DMS 273 treated with DMSO at 0.1 percent for 48 hours (cell line): ENCODE data around the gene KCNB1.
"Not testable (repeated sequence)": the region's sequence is repeated elsewhere in the genome, so short reads cannot be mapped to it uniquely, and the experiment has no call there.

Source experiments
- DNase-seq: peaks from one replicate; lab custom pipeline; 2025; lab: John Stamatoyannopoulos, UW

Gene KCNB1

DNA sequence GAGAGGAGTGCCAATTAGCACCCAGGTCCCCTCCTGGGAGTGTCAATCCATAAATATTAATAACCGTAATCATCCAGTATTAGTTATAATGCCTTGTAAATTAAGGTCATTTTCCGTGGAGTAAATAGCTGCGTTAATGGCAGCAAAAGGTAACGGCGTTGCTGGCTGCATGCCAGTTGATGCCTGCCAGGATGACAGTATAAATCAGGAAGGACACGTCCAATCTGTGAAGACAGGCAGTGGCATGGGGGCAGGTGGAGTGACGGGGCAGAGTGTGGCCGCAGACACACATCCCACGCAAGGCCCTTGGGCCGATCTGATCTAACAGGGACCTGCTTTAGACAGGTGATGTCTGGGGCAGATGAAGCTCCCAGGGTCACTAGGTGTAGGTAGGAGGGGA lies 49.1 kb downstream of the KCNB1 start:
- no peak for DNase-seq

DNA sequence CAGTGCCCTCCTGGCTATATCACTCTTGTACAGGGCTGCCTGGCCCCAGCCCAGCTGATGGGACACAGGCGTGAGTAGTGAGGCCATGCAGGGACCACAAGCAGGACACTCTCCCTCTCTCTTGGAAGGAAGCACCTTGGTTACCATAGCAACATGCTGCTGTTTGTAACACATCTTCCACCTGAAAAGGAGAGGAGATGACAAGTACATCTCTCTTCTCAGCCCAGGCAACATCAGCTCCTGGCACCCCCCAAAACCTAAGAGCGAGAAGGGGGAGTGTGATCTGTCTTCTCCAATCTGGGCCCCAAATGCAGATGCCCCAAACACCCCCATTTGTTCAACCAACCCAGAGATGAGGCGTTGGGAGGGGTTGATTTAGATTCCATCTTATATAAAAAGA lies 49.9 kb downstream of the KCNB1 start:
- DNase-seq = no peak

DNA sequence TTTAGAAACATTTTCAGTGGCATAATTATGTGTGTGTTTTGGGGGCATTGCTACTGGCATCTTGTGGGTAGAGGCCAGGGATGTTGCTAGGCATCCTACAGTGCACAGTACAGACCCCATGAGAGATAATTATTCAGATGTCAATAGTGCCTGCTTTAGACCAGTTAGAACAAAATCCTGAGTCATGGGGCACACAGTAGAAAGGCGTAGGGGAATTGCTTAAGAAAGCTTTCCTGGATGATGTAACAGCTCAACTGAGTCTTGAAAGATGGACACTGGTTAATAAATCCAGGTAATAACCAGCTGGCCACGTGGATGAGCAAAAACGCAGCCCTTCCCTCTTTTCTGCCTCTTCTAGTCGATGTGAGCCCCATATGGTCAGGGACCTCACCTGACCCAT lies 51.1 kb downstream of the KCNB1 start:
- DNase-seq = no peak

DNA sequence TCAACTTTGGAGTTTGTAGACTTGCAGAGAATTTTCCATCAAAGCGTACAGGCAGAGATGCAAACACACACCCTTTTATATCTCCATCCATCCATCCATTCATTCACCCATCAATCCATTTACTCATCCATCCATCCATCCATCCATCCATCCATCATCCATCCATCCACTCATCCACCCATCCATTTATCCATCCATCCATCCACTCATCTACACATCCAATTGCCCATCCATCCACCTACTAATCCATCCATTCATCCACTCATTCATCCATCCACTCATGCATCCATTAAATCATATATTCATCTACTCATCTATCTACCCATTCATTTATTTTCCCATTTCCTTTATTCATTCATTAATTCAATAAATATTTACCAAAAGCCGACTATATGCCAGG lies 52.1 kb downstream of the KCNB1 start:
- no peak for DNase-seq

DNA sequence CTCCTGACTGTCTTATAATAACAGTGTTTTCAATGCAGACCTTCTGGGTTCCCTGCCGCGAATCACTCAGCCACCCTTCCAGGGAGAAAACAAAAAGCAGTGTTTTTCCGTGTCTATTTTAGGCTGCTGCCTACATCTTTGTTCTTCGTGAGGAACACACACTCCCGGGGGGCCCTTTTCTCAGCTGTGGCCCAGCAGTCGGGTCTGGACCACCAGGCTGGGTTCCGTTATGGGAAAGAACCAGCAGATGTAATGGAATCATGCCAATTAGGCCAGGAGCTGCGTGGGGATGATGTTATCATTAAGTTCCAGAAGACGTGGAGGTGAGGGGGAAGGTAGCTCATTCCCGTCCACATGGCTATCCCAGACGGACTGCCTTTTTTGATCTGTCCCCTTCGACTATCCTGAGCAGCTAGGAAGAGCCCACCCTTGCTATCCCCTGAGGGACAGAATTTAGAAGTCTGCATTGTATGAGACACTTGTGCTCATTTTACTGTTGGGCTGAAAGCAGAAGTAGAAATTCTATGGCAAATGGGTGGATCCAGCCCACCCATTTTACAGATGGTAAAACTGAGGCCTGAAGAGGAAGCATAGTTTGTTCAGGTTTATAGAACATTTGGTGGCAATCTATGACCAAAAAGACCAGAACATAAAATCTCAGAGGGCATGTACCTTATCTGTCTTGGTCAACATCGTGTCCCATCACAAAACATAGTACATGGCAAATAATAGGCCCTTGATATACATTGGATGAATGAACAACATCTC lies 54.5 kb downstream of the KCNB1 start:
- no peak for DNase-seq

DNA sequence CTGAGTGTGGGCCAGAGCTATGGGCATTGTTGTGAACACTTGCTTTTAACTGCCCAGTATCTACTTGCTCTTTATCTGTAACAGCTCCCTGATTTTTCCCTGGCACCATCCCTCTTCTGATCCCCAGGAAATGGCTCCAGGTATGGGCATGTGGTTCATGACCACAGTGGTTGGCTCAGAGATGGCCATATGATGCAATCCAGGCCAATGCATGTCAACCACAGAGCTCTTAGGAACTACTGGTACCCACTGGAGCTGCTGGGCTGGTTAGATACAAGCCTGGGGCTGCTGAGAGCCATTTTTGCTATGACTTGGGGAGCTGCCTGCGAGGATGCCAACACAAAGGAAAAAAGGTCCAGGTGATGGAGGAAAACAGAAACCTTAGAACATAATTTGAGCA lies 55.6 kb downstream of the KCNB1 start:
- DNase-seq = no peak

DNA sequence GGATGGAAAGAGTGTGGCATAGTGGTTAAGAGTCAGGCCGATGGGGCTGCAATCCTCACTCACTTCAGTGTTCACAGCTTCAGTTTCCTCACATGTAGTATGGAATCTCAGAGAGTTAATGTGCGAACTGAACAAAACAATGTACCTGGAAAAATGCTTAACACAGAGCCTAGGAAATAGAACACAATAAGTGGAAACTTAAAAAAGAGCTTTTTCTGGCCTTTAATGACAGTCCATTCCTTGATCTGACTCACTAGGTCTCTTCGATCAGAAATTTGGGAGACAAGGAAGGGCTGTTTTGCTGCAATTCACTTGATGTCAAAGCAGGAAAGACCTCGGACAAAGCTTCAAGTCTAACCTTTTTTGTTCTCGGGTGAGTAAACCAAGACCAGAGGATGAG lies 56.1 kb downstream of the KCNB1 start:
- no peak for DNase-seq

DNA sequence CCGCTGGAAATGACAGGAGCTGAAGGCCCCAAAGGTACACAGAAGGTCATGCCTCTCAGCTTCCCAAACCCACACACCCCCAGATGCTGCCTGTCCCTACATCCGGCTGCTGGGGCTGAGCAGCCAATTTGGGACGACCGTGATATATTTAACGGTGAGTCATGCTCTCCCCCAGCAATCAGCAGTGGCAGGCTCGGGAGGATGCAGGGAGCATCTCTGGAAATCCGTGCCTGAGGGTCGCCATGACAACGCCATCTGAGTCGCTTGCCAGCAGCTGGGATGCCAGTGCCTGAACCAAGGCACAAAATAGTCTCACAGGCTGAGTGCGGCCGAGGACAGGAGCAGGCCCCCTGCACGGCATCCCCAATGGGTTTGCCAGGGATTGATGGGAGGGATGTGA lies 57.9 kb downstream of the KCNB1 start:
- DNase-seq = no peak

DNA sequence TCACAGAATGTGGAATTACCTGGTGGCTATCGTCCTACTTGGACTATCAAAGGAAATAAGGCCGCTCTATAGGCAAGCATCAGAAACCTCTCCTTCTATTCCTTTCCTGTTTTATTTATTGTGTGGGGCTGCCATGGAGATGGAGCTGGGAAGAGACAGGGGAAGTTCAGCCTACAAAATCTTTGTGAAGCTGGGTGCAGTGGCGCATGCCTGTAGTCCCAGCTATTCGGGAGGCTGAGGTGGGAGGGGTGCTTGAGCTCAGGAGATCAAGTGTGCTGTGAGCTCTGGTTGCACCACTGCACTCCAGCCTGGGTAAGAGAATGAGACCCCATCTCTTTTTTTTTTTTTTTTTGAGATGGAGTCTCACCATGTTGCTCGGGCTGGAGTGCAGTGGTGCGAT lies 60.3 kb downstream of the KCNB1 start:
- no peak for DNase-seq

DNA sequence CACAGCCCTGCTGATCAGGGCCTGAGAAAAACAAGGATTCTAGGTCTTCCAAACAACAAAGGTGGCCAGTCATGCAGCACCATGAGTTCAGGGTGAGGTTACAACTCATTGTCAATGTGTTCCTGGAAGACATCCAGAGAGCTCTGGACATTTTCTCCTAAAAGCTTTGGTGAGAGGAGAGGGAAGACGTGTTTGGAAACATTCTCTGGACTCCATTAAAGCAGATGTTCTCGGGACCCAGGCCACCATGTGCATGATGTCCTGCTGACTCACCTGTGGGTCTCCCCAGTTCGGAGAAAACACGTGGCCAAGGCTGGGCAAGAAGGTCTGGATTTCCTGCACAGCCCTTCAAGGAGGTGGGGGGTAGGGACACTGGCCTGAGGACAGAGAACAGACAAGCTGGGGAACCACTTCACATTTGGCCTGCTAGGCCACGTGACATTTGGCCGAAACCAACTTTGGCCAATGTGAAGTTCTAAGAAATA lies 61.6 kb downstream of the KCNB1 start:
- no peak for DNase-seq

DNA sequence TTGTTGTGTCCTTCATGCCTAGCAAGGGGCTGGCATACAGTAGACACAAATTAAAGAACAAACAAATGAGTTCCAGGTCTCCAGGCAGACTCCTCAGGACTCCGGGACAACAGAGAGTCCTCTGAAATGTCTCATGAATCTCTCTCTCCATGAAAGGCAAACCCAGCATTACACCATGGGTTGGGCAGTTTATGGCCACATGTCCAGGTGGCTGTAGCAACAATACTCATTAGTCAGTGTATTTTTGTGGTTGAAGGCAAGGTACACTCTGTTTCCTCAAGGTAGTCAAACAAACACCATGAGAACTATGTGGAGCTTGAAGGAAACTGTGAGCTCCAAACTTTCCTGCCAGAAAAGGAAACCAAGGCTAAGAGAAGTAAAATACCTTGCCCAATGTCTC lies 62.2 kb downstream of the KCNB1 start:
- no peak for DNase-seq

DNA sequence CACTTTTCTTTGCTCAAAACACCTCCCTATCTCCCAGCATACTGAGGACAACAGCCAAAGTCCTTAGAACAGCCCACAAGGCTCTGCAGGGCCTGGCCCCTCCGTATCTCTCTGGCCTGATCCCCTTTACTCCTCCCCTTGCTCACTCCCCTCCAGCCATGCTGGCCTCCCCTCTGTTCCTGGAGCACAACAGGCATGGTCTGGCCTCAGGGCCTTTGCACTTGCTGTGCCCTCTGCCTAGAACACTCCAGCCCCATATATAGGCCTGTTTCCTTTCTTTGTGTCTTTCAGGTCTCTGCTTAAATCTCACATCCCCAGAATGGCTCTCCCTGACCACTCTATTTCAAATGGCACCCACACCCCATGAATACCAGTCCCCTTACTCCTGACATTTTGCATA lies 62.7 kb downstream of the KCNB1 start:
- no peak for DNase-seq

DNA sequence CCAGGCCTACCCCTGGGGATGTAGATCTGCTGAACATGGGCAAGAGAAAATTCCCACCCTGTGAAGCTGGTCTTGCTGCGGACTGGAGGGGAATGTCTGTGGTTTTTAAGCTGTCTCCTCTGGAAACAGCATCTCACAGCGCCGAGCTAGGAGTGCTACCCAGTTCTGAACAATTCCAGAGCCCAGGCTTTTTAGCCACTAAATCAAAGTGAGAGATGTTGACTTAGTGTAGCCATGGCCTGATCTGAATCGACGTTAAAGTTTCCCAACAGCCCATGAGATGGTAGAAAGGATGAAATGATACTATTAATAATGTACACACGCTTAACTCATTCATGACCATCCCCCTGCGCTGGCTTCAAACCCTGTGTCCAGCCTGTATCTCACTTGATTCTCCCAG lies 63.7 kb downstream of the KCNB1 start:
- no peak for DNase-seq

DNA sequence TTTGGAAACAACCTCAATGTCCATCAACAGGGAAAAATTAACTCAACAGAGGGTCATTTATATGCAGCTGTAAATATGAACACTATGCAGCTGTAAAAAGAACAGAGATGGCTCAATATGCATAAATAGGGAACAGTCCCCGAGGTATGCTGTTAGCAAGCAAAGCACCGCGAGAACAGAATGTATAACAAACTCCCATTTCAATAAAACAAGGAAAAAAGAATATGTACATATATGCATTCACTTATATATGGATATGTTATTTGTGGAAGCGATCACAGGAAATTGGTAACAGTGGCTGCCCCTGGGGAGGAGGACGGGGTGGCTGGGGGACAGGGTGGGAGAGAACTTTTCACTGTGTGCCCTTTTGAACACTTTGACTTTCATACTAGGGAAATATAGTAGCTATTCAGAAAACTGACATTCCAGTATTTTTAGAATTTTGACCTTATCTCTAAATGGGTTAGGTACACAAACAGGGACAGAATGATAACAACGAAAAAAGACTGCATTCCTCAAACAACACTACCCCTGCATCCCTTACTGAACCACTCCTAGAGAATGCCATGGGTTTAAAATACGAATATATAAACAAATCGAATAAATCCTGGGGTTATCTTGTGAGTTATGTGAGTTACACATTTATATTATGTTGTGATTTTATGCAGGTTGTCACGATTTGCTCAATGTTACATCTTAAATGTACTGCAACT lies 64.5 kb downstream of the KCNB1 start:
- no peak for DNase-seq

DNA sequence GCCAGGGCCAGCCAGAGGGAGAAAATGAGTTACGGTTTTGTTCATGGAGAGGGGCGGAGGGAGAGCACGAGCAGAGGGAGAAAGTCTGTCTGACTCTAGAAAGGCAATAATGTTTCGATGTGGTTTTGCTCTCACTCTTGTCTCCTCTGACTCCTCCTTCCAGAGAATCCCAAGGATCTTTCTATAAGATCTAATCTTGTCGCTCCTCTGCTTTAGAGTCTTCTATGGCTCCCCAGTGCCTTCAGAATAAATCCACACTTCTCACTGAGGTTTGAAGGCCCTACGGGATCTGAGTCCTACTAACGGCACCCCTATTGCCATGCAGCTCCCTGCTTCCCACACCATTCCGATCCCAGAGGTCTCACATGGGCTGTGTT lies 66.8 kb downstream of the KCNB1 start:
- DNase-seq = no peak

DNA sequence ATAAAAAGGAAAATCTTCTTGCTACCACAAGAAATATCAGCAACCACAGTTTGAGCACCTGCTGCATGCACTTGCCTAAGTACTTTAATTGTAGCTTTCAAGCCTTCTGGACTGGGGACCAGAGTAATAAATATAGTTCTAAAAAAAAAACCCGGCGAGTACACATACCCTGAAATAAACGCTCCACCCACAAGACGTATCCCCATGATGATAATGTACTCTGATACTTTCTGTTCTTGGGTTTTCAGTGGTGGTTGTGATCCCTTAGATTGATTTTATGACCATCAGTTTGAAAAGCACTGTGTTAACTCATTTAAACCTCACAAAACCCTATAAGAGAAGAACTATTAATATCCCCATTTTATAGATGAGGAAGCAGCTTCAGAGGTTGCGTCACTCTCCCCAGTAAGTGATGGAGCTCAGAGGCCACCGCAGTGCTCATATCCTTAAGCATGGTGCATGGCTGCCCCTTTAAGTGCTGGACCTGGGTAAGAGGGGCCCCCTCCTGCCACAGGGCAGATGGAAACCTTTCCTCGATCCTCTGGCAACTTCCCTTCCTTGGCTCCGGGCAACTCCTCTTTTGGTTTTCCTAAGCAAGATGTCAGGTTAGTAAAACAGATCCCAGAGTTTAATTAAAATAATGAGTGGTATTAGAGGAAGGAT lies 67.3 kb downstream of the KCNB1 start:
- no peak for DNase-seq

DNA sequence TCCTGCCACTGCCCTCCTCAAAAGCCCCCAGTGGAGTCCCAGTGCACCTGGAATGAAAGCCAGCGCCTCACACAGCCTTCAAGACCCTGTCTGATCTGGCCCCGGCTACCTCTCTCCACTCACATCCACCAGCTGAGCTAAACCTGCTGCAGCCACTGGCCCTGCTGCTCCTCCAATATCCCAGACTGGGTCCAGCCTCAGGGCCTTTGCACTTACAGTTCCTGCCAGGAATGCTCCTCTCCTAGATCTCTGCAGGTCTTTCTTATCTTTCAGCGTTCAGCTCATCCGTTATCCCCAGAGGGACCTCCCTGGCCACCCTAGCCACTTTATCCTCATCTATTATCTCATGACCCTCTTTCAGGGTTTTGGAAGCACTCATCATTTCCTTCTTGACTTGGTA lies 68.8 kb downstream of the KCNB1 start:
- no peak for DNase-seq

DNA sequence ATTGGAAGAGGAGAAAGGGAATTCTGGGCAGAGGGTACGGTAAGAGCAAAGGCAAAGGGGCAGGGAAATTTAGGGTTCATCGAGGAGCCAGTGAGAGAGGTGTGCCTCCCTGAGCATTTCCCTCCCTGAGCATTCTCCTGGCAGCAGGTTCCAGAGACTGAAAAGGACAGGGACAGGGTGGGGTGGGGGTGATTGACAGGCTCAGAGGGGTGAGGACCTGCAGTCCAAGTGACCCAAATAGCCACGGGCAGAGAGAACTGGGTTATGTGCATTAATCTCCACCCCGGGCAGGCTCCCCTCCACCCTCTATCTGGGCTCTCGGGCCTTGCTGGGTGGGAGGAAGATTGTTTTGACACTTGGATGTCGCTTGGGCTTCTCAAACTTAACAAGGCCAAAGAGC lies 69.5 kb downstream of the KCNB1 start:
- no peak for DNase-seq

DNA sequence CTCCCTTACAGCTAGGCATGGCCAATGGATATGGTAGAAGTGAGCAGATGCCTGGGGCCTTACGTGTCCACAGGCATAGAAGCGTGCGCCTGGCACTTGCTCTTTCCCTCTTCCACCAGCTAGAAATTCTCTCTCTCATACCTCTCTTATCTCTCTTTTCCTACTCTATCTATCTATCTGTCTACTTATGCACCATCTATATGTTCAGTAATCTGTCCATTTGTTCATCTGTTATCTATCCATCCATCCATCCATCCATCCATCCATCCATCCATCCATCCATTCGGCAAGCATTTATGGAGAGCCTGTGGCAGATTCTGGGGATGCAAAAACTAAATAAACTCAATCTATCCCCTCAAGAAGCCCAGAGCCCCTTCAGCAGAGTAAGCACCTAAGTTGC lies 70.2 kb downstream of the KCNB1 start:
- DNase-seq = no peak

DNA sequence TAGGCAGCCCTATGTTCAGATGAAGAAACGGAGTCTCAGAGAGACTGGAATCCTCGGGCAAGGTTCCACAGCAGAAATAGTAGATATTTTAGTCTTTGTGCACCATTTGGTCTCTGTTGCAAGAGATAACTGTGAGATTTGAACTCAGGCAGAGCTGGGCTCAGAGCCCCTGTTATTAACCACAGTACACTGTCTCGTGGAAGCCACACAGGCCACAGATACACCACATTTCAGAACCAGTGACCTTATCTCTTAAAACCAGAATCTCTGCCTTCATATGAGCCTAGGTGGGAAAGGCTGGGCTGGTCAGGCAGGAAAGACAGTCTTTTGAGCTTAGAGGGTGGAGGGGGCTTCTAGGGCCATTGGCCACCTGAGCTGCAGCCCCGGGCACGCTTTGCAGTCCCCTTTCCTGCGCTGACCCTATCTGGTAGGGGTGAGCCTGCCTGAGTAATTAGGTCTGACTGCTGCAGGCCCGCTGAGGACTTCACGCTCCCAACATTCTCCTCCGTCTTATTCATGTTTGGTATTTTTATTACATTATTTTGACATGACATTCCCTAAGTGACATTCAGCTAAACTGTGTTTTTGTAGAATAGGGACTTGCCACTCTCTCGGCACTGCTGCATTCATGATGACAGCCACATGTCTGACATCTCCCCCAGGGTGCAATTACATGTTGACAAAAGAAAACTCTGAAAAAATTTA lies 71.1 kb downstream of the KCNB1 start:
- DNase-seq = no peak

DNA sequence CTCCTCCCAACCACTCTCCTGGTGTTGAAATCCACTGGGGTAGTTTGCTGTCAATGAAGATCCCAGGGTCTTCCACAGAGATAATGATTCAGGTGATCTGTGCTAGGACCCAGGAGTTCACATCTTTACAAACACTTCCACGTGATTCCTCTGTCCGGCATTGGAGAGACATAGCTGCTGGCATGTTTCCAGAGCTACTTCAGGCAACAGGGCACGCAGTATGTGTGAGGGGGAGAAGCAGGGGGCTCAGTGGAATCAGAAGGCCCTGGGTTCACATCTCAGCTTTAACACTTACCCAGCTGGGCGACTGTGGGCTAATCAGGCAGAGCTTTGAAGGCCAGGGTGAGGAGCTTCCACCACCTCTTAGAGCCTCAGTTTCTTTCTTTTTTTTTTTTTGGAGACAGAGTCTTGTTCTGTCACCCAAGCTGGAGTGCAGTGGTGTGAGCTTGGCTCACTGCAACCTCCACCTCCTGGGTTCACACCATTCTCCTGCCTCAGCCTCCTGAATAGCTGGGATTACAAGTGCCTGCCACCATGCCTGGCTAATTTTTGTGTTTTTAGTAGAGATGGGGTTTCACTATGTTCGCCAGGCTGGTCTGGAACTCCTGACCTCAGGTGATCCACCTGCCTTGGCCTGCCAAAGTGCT lies 72.4 kb downstream of the KCNB1 start:
- not testable (repeated sequence) for DNase-seq
